HG03442 (cell line): ENCODE results near the gene CIRBP.
"Not testable (repeated sequence)": the region's sequence is repeated elsewhere in the genome, so short reads cannot be mapped to it uniquely, and the experiment has no call there.

ENCODE experiments used
- ATAC-seq: cut with Tn5 transposase; IDR thresholded peaks from one replicate; pipeline ENCODE4 v1.9.1; 2021; ENCODE audit warnings: mild to moderate bottlenecking, moderate library complexity; ENCODE audit not compliant: unreplicated experiment

The CIRBP gene

DNA sequence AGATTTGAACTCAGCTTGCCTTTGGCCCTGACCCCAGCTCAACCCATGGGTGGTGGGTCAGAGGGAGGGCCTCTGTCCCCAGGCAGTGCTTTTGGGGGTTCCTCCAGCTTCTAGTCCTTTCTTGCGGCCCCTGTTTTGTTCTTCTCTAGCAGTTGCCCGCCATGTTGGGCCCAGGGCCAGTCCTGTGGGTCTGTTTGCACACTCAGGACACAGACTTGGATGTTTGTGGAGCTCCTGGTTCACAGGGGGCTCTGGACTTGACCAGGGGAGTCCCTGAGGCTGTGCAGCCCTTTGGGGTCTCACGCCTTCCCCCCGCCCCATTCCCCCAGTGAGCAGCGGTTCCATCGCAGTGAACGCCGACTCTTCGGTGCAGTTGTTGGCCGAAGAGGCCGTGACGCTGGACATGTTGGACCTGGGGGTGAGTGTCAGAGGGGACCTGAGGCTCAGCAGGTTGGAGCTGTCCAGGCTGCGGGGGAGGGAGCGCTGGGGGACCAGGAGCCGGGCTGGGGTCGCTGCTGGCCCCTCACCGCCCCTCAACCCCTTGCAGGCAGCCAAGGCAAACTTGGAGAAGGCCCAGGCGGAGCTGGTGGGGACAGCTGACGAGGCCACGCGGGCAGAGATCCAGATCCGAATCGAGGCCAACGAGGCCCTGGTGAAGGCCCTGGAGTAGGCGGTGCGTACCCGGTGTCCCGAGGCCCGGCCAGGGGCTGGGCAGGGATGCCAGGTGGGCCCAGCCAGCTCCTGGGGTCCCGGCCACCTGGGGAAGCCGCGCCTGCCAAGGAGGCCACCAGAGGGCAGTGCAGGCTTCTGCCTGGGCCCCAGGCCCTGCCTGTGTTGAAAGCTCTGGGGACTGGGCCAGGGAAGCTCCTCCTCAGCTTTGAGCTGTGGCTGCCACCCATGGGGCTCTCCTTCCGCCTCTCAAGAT lies 25.1 kb upstream of the CIRBP start:
- no peak for ATAC-seq

GRCh38 chr19:1244693-1245451 lies 24.3 kb upstream of the CIRBP start:
- ATAC-seq, result no peak

DNA sequence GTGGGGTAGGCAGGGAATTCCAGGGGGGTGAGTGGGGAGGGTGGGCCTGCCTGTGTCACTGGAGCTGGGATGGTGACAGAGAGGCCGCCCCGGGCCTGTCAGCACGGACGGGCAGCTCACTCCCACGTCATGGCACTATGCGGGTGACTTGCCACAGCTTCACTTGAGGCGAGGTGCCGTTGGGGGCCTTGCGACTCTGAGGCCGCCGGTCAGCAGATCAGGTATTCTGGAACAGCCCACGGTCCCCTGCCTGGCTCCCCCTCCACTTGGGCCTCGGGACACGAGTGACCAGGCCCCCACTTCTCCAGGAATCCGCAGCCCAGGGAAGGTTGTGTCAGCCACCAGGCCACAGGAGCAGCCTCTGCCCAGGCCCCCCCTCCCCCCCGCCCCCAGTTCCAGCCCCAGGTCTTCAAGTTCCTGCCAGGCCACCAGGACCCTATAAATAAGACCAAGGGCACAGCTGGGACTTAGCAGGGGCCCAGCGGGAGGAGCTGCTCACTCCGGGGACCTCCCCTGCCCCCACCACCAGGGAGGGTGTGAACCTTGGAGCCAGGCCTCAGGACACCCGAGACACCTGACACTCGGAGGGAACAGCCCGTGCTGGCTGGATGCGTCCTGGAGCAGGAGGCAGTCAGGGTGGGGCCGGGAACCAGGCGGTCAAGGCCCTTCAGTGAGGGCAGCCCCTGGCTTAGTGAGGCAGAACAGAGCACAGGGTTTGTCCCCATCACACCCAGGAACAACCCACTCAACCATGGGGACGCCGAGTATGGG lies 23.5 kb upstream of the CIRBP start:
- no peak for ATAC-seq

DNA sequence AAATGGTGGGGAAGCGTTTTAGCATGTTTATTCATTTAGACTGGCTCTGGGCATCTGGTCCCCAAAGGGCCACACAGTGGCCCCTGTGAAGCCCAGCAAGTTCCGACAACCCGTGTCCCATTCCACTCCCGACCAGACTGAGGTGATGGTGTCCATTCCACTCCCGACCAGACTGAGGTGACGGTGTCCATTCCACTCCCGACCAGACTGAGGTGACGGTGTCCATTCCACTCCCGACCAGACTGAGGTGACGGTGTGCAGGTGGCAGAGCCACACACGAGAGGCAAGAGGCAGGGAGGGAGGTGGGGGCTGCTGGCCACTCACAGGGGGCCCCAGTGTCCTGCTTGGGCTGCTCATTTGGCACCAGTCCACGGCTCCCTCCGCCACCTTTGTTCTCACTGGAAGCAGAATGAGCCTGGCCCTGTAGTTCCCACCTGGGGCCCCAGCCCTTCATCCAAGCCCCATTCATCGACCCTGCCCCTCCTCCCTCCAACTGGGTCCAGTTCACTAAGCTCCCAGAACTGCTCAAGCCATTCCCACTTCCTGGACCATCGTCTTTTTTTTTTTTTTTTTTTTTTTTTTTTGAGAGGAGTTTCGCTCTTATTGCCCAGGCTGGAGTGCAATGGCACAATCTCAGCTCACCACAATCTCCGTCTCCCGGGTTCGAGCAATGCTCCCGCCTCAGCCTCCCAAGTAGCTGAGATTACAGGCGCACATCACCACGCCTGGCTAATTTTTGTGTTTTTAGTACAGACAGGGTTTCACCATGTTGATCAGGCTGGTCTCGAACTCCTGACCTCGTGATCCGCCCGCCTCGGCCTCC lies 22.7 kb upstream of the CIRBP start:
- not testable (repeated sequence) for ATAC-seq

GRCh38 chr19:1247748-1248138 lies 21.4 kb upstream of the CIRBP start:
- no peak for ATAC-seq

GRCh38 chr19:1248139-1248785 lies 20.9 kb upstream of the CIRBP start, which contains the start of gene MIDN:
Gene MIDN, plus strand, starts transcription at chr19:1248583. Its CDS starts 1,714 bp downstream, at chr19:1250297.
- peak; percentile 11 for ATAC-seq

DNA sequence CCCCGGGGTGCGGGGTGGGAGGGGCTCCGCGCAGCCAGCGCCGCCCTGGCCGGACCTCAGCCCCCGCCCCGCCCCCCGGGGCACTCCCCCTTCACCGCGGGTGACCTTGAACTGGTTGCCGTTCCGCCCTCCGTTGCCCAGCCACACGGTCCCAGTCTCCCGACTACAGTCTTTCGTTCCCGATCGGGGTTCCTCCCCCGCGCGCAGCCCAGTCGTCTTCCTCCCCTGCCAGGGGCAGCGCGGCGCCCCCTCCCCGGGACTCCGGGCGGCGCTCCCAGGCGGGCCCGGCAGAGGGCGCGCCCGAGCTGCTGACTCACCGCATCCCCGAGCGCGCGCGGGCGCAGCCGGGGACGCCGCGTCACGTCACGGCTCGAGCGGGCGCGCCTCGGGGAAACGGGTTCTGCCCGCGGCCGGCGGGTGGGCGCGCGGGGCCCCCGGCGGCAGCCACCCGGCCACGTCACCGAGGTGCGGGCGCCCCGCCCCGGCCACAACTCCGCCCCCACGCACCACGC lies 20.3 kb upstream of the CIRBP start:
- peak; percentile 29 for ATAC-seq

- peak; percentile 41 for ATAC-seq
Observed at GRCh38 chr19:1249298-1249989, 19.7 kb upstream of the CIRBP start.

DNA sequence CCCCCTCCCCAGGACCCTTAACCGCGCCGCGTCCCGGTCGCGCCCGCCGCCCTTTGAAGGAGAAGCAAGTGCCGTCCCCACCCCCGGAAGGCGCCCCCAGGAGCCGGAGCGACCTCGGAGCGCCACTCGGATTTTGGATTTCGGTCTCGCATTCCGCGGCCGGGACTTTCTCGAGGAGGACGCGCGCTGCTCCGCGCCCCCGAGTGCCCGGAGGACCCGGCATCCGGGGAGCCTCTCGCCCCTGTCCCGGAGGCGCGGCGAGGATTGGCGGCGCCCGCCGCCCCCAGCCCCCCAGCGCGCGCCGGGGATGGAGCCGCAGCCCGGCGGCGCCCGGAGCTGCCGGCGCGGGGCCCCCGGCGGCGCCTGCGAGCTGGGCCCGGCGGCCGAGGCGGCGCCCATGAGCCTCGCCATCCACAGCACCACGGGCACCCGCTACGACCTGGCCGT lies 19.1 kb upstream of the CIRBP start:
- no peak for ATAC-seq

- no peak for ATAC-seq
Observed at GRCh38 chr19:1250437-1251260, 18.5 kb upstream of the CIRBP start.

- no peak for ATAC-seq
Observed at GRCh38 chr19:1251330-1252220, 17.6 kb upstream of the CIRBP start.

DNA sequence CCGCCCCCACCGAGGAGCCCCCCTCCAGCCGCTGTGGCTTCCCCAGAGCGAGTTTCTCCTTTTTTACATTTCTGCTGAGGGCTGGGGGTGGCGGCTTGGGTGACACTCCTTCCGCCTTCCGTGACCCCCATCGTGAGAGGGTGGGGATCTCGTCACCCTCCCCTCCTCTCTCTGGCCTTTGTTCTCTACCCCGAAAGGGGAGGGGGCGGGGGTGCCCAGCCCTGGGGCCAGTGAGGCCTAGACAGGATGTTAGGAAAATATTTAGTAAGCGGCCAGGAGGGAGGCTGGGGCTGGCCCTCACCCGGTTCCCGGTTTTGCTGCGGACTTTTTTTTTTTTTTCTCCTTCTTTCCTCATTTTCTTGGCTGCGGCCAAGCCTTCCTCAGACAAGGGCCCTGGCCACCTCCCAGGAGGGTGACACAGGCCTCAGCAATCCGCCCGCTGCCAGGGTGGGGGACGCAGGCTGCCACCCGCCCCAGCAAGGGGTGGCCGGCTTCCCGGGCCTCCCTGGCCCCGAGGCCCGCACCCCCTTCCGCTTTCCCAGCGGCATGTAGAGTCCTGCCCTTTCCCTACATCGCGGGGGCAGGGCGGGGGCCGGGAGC lies 16.8 kb upstream of the CIRBP start:
- no peak for ATAC-seq

DNA sequence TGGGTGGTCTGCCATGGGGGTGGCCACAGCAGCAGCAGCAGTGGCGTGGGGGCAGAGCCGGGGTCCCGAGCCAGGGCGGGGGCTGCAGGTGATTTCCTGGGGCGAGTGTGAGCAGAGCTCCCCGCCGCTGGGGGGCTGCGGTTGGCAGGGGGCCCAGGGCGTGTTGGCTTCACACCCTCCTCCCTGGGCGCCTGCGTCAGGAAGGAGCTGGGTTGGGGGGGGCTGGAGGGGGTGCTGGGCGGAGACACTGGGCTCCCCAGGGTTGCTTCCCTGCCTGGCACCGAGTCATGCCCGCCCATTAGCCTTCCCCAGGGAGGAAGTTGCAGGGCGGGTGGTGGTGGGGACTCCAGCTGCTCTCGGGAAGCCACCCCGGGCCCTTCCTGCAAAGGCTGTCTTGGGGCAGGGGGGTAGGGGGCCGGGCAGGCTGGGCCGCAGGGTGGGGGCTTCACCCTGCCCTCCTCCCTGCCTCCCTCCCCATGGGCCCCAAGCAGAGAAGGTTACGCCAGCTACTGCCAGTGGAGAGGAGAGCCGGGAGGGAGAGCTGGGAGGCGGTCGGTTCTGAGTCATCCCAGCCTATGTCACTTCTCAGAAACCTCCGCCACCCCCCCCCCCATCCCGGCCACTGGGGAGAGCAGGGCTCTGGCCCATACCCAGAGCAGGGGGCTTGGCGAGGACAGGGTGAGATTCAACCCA lies 16.2 kb upstream of the CIRBP start:
- ATAC-seq, result no peak

DNA sequence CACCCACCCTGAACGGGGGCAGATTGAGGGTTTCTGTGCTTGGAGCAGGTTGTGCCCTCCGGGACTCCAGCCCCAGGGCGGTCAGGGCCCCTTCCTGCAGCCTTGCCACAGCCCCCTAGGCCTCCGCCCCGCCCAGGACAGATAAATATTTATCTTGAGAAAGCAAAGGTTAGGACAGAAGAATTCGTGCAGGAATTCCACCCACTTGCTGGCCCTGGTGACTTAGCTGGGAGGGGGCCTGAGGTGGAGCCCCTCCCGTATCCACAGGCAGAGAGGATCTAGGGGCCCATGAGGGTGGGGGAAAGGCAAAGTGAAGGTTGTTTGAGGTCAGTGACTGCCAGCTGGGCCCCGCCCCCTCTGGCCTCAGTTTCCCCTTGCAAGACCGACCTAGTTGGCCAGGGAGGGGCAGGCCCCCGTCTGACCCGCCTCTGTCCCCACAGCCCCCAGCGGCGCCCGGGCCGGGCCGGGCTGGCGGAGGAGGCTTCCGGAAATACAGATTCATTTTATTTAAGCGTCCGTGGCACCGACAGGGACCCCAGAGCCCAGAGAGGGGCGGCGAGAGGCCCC lies 15.5 kb upstream of the CIRBP start:
- no peak for ATAC-seq

- ATAC-seq, result no peak
Observed at GRCh38 chr19:1254081-1254527, 15.0 kb upstream of the CIRBP start.
